Epithelial cell of prostate (primary cell): ENCODE measurements around the gene PLEKHA5.

ENCODE experiments used
- DNase-seq: peaks from one replicate; pipeline ENCODE4 v3.0.0-alpha.2; 2011; ENCODE audit warnings: low read depth, low spot score
- H3K27ac ChIP-seq: fragments of 450-650 bp; 2 replicates; pipeline ENCODE4 v1.5.1; 2017; ENCODE audit warnings: mild to moderate bottlenecking

PLEKHA5 gene

DNA sequence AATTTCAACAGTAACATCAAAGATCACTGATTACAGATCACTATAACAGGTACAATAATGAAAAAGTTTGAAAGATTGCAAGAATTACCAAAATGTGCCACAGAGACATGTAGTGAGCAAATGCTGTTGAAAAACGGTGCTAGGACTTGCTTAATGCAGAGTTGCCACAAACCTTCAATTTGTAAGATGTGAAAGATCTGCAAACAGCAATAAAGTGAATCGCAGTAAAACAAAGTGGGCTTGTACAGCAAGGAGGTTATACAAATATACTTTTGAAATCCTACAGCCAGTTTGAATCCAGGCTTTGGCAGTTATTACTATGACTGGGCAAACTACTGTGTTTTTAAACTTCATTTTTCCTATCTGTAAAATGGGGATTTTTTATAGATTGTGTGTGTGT lies 1.0 kb upstream of the PLEKHA5 start:
- no peak for DNase-seq
- peak overlapping the region; percentile 89 for H3K27ac ChIP-seq

DNA sequence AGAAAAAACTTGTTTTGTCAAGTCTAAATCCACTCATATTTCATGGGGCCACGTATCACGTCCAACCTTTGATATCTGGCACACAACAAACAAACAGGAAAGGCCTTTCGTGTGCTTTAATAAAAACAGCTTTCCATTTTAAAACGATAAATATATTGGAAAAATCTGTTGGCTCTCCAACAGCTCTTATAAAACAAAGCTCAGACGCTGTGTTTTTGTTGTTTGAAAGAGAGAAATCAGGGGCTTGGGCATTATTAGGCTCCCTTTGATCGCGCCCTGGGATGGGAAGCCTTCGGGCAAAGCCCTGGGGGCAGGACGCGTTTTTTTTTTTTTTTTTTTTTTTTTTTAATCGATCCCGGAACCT lies 429 bp upstream of the PLEKHA5 start:
- peak overlapping the region; percentile 89 for H3K27ac ChIP-seq
- DNase-seq: no peak

DNA sequence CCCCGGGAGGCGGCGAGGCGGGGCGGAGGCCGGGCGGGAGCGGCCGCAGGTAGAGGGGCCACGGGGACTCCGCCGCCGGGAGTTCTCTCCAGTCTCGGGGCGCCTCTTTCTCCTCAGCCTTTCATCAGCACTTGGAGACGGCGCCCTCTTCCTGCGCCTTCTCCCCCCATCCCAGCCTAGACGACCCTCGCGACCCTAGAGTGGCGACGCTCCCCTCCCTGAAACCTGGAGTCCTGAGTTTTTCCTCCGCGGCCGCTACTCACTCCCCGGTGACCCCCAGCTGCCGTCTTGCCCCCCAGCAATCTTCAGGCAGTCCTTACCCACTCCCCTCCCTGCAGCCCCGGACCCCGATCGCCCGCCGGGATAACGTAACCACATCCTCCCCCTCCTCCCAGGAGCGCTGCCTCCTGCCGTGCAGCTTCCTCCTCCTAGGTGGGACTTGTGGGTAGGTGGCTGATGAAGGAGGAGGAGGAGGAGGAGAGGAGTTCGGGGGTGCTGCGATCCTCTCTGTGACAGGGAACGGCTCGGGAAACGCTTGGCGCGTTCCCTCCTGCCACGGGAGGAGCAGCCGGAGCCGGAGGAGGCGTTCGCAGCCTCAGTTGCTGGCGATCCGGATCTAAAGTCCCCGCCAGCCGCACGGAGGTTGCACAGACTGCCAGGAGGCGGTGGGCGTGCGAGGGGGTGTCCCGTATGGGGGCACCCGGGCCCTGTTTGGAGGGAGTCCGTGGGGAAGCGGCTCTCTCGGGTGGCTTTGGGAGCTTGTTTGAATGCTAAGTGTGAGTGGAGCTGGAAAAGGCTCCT lies 891 bp downstream of the PLEKHA5 start:
- no peak for DNase-seq
- peak overlapping the region; percentile 89 for H3K27ac ChIP-seq

DNA sequence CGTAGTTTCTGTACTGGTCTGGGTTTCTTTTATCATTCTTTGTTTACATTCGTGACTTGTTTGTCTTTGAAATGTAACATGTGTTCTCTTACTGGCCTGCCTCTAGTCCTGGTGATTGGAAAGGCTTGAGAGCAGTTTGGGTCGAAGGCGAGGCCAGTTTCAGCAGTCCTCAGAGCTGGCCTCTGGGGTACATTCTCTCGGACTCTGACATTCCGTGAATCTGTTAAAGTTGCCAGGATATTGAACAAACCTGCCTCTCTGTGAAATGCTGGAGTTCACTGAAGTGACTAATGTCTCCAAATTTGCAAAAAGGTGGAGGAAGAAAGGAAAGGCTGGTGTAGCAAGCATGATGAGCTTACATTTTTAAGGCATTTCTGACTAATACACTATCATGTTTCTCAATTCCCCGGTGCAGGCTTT lies 1.5 kb downstream of the PLEKHA5 start:
- peak; percentile 24 for DNase-seq
- H3K27ac ChIP-seq: peak overlapping the region; percentile 89

- peak; percentile 45 for DNase-seq
- H3K27ac ChIP-seq: no peak overlapping the region
Observed at GRCh38 chr12:19138551-19138950, 9.0 kb downstream of the PLEKHA5 start.

GRCh38 chr12:19138956-19139355 lies 9.4 kb downstream of the PLEKHA5 start:
- DNase-seq: no peak
- H3K27ac ChIP-seq: no peak overlapping the region

DNA sequence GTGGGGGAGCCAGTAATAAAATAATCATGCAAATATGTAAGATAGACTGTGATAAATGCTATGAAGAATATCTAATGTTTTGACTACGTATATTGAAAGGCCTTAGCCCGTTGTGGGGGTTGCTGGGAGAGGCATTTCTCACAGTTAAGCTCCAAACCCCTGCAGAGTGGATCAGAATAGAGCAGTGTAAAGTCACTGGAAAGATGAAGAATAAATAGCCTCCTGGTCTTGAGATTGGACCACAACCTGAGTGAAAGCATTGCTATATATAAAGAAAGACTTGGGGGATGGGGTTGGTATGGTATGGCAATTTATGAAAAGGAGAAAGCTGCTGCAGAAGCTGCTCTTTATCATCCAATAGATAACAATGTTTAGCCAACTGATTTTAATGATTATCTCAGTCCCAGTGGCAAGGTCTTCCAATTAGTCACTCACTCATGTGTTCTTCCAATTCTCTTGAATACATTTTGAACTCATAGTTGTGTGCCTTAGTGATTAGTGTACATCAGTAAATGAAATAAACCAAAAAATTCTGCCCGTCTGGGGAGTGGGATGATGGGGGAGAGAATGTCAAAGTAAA lies 10.2 kb downstream of the PLEKHA5 start:
- no peak for DNase-seq
- no peak overlapping the region for H3K27ac ChIP-seq

DNA sequence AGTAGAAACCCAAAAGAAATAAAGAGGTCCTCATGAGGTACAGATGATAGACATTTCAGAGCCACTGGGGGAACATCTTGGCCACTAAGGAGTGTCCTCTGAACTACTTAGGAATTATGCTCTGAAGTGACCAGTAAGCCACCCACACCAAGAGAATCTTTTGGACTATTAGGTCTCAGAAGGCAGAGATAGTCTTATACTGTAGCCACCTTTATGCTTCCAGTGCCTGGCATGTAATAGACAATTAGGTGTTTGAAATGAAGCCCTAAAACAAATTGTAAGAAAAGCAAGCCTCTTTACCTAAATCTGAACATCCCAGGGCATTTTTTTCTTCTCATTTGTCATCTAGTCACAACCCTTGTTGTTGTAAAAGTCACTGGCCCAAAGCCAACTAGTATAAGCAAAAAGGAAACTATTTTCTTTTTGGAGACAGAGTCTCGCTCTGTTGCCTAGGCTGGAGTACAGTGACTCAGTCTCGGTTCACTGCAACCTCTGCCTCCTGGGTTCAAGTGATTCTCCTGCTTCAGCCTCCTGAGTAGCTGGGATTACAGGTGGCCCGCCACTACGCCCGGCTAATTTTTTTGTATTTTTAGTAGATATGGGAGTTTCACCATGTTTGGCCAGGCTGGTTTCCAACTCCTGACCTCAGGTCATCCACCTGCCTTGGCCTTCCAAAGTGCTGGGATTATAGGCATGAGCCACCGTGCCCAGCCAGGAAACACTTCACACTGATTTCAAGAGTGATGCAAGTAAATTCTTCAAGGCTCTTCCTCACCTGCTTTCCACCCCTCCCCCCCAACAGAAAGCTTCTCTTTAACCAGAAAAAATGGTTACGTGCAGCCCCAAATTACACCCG lies 11.1 kb downstream of the PLEKHA5 start:
- no peak overlapping the region for H3K27ac ChIP-seq
- no peak for DNase-seq

DNA sequence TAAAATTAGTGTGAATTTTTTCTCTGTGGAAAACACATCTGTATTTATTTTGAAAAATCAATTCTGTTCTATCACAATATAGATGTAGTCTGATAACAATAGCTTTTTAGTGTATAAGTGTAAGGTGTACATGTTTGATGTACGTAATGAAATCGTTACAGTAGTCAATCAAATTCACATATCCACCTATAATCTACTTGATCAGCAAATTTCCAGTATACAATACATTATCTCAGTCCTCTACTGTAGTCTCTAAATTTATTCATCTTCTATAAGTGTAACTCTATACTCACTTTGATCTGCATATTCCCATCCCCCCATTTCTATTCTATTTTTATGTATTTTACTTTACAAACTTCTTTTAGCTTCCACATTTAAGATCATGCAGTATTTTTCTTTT lies 13.0 kb downstream of the PLEKHA5 start:
- no peak for DNase-seq
- no peak overlapping the region for H3K27ac ChIP-seq

GRCh38 chr12:19144287-19144686 lies 14.8 kb downstream of the PLEKHA5 start:
- DNase-seq: no peak

GRCh38 chr12:19144985-19145384 lies 15.5 kb downstream of the PLEKHA5 start:
- H3K27ac ChIP-seq: no peak overlapping the region
- DNase-seq: no peak

More at GRCh38 chr12:19144287-19144686, 14.8 kb downstream of the PLEKHA5 start:
- no peak overlapping the region for H3K27ac ChIP-seq

DNA sequence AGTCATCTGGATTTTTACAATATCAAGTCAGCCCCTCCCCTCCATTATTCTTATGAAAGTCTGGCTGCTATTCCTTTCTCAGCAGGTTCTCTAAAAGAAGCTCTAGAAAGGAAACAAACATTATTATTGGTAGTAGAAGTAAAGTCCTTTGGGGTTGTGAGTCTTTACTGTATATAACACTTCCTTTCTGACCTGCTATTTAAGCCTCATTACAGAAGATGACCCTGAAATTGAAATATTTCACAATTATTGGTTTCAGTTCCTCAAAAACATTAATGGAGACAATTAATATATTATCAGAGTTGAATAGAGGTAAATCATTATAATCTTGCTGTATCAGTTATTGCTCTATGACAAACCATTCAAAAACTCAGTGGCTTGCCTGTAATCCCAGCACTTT lies 19.3 kb downstream of the PLEKHA5 start:
- no peak overlapping the region for H3K27ac ChIP-seq
- DNase-seq: no peak

DNA sequence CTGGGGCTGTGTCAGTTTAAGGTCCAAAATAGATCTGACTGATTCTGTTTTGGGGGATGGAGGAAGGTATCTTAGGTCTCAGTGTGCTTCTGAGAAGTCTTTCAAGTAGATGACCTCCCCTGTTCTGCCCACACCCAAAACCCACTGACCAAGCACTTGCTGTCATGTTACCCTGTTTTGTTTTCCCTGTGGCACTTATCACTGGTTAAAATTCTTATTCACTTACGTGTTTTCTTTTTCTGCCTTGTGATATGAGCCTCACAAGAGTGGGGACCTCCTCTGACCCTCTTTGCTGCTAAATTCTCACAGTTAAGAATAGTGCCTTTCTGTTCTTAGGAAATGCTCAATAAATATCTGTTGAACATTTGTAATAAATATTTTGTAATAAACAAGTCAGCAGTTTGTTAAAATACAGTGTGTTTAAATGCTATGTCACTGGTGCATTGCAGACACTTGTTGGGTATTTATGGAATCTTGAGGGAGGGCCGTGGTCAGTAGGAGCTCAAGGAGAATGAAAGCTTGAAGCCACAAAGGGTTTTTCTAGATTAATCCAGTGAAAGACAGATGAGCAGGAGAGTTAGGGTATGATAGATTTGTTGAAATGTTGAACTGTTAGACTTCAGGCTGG lies 20.9 kb downstream of the PLEKHA5 start:
- H3K27ac ChIP-seq: no peak overlapping the region
- no peak for DNase-seq

DNA sequence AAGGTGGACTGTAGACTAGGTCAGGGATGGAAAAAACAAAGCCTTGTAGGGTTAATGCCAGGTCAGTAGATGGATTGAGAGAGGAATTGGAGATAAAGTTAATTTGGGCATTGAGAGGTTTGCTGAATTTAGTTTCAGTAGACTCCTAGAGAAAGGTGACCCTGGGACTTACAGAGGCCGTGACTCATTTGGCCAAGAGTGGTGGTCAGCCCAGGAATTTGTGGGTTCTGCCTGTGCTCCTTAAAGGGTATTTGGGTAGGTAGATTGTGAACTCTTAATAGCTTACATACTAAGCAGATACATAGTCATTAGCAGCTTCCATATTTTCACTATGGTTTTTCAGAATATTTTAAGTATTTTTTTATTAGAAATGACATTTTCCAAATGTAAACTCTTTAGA lies 21.8 kb downstream of the PLEKHA5 start:
- no peak overlapping the region for H3K27ac ChIP-seq
- DNase-seq: no peak

GRCh38 chr12:19153396-19153795 lies 23.9 kb downstream of the PLEKHA5 start:
- no peak for DNase-seq
- H3K27ac ChIP-seq: no peak overlapping the region

- no peak overlapping the region for H3K27ac ChIP-seq
- no peak for DNase-seq
Observed at GRCh38 chr12:19154686-19155085, 25.2 kb downstream of the PLEKHA5 start.

DNA sequence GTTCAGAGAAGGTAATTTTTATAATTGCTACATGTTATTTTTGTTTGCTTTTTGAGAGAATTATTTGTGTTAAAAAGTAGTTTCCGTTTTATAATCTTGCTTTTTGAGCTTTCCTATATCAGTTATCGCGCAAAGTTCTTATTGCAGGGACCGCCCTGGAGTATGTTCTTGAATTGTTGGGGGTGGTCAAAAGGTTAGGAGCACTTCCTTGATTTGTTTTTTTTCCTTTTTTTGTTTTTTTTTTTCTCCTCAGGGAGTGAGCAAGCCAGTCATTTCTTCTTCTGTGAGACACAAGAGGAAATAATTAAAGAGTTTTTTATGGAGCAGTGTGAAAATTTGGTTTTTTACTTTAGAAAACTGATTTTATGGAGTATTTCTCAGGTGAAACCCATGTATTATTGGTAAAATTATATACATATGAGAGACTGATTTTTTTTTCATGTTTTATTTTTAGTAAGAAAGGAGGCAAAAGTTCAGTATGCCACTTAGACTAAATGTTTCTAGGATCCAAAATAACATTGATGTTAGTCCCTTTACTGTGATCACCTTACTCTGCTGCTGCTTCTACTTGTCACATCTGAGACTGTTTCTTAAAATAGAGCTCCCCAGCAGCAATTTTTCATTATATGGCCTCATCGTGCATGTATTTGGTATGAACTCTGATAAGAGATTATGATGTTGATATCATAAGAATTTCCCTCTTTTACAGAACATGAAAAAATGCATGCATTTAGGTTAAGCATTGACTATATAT lies 26.6 kb downstream of the PLEKHA5 start:
- DNase-seq: no peak

DNA sequence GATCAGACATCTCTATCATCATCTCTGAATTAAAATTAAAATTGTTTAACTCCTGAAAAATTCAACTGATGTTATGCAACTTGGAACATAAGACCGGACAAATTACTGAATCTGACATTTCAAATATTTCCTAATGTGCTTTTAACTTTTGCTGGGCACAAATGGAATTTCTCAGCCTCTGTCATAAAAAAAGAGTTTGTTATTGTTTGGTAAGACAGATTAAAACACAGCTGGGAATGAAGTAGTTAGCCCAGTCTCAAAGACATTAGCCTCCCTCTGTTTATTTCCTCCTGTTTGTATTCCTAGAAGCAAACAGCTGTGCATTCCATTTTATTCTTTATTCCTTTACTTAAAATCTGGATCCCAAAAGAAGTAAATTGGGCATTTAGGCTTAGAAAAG lies 29.4 kb downstream of the PLEKHA5 start:
- DNase-seq: no peak
- H3K27ac ChIP-seq: no peak overlapping the region

More for the DNA sequence above, 26.6 kb downstream of the PLEKHA5 start:
- no peak overlapping the region for H3K27ac ChIP-seq

GRCh38 chr12:19161216-19161615 lies 31.7 kb downstream of the PLEKHA5 start:
- no peak overlapping the region for H3K27ac ChIP-seq
- DNase-seq: no peak

GRCh38 chr12:19165451-19165850 lies 35.9 kb downstream of the PLEKHA5 start:
- no peak for DNase-seq
- no peak overlapping the region for H3K27ac ChIP-seq
